ENCODE results near the gene DHX35.
A peak's percentile ranks its signal among the peaks of the same experiment; 100 is the strongest.

Gene DHX35

GRCh38 chr20:39059036-39059435, 96.9 kb downstream of the DHX35 start:
- Mint-ChIP-seq H3K4me3 (no peak overlapping the region), H3K27me3 (peaks cover 17% of the 10 kb centered on the region), H3K27ac (no peak overlapping the region), H3K36me3 (ENCODE audit: low read depth) (no peaks in the 10 kb centered on the region), H3K4me1 (ENCODE audit: low read depth) (no peaks in the 10 kb centered on the region), H3K9me3 (no peaks in the 10 kb centered on the region)
- no peak for DNase-seq

GRCh38 chr20:39066471-39067242, 104.5 kb downstream of the DHX35 start:
- H3K4me3 Mint-ChIP-seq: no peak overlapping the region
- peaks cover 27% of the 10 kb centered on the region for H3K27me3 Mint-ChIP-seq
- no peaks in the 10 kb centered on the region for H3K36me3 Mint-ChIP-seq (ENCODE audit: low read depth)
- no peaks in the 10 kb centered on the region for H3K4me1 Mint-ChIP-seq (ENCODE audit: low read depth)
- H3K27ac Mint-ChIP-seq: no peak overlapping the region
- H3K9me3 Mint-ChIP-seq: no peaks in the 10 kb centered on the region
- no peak for DNase-seq

- no peak overlapping the region for H3K27ac Mint-ChIP-seq
- peaks cover 27% of the 10 kb centered on the region for H3K27me3 Mint-ChIP-seq
- H3K36me3 Mint-ChIP-seq (ENCODE audit: low read depth): no peaks in the 10 kb centered on the region
- H3K4me3 Mint-ChIP-seq: no peak overlapping the region
- H3K9me3 Mint-ChIP-seq: no peaks in the 10 kb centered on the region
- no peaks in the 10 kb centered on the region for H3K4me1 Mint-ChIP-seq (ENCODE audit: low read depth)
- no peak for DNase-seq
Measured at GRCh38 chr20:39067526-39068216, 105.5 kb downstream of the DHX35 start.

GRCh38 chr20:39069976-39070375, 107.8 kb downstream of the DHX35 start:
- Mint-ChIP-seq H3K27ac (no peak overlapping the region), H3K36me3 (ENCODE audit: low read depth) (no peaks in the 10 kb centered on the region), H3K9me3 (no peaks in the 10 kb centered on the region), H3K4me1 (ENCODE audit: low read depth) (no peaks in the 10 kb centered on the region), H3K4me3 (no peak overlapping the region), H3K27me3 (peaks cover 43% of the 10 kb centered on the region)
- no peak for DNase-seq

- no peak for DNase-seq
- Mint-ChIP-seq H3K27me3 (peaks cover 43% of the 10 kb centered on the region), H3K27ac (no peak overlapping the region), H3K4me1 (ENCODE audit: low read depth) (no peaks in the 10 kb centered on the region), H3K36me3 (ENCODE audit: low read depth) (no peaks in the 10 kb centered on the region), H3K4me3 (no peak overlapping the region), H3K9me3 (no peaks in the 10 kb centered on the region)
Measured at GRCh38 chr20:39070484-39071231, 108.5 kb downstream of the DHX35 start.

- Mint-ChIP-seq H3K9me3 (no peaks in the 10 kb centered on the region), H3K27ac (no peak overlapping the region), H3K27me3 (peaks cover 43% of the 10 kb centered on the region), H3K4me3 (no peak overlapping the region), H3K36me3 (ENCODE audit: low read depth) (no peaks in the 10 kb centered on the region), H3K4me1 (ENCODE audit: low read depth) (no peaks in the 10 kb centered on the region)
- DNase-seq: no peak
Measured at GRCh38 chr20:39072132-39072531, 110.0 kb downstream of the DHX35 start.

- H3K36me3 Mint-ChIP-seq (ENCODE audit: low read depth): no peaks in the 10 kb centered on the region
- H3K27me3 Mint-ChIP-seq: peaks cover 46% of the 10 kb centered on the region
Measured at GRCh38 chr20:39072653-39073052, 110.5 kb downstream of the DHX35 start.

GRCh38 chr20:39075731-39076130, 113.6 kb downstream of the DHX35 start:
- Mint-ChIP-seq H3K36me3 (ENCODE audit: low read depth) (no peaks in the 10 kb centered on the region), H3K9me3 (no peaks in the 10 kb centered on the region), H3K27me3 (peaks cover 37% of the 10 kb centered on the region), H3K27ac (no peak overlapping the region), H3K4me3 (no peak overlapping the region), H3K4me1 (ENCODE audit: low read depth) (no peaks in the 10 kb centered on the region)
- DNase-seq: no peak

More at GRCh38 chr20:39072653-39073052, 110.5 kb downstream of the DHX35 start:
- Mint-ChIP-seq H3K9me3 (no peaks in the 10 kb centered on the region), H3K4me3 (no peak overlapping the region), H3K4me1 (ENCODE audit: low read depth) (no peaks in the 10 kb centered on the region), H3K27ac (no peak overlapping the region)
- DNase-seq: no peak

- no peak overlapping the region for H3K4me3 Mint-ChIP-seq
- H3K27me3 Mint-ChIP-seq: peaks cover 36% of the 10 kb centered on the region
- no peaks in the 10 kb centered on the region for H3K36me3 Mint-ChIP-seq (ENCODE audit: low read depth)
- no peaks in the 10 kb centered on the region for H3K9me3 Mint-ChIP-seq
- no peak overlapping the region for H3K27ac Mint-ChIP-seq
- no peak for DNase-seq
- no peaks in the 10 kb centered on the region for H3K4me1 Mint-ChIP-seq (ENCODE audit: low read depth)
Measured at GRCh38 chr20:39076958-39077357, 114.8 kb downstream of the DHX35 start.

GRCh38 chr20:39080326-39080725, 118.2 kb downstream of the DHX35 start:
- Mint-ChIP-seq H3K27me3 (peaks cover 29% of the 10 kb centered on the region), H3K36me3 (ENCODE audit: low read depth) (no peaks in the 10 kb centered on the region), H3K9me3 (no peaks in the 10 kb centered on the region), H3K4me3 (no peak overlapping the region), H3K27ac (no peak overlapping the region), H3K4me1 (ENCODE audit: low read depth) (no peaks in the 10 kb centered on the region)
- no peak for DNase-seq

- Mint-ChIP-seq H3K36me3 (ENCODE audit: low read depth) (no peaks in the 10 kb centered on the region), H3K4me3 (no peak overlapping the region), H3K9me3 (no peaks in the 10 kb centered on the region), H3K4me1 (ENCODE audit: low read depth) (no peaks in the 10 kb centered on the region), H3K27ac (no peak overlapping the region), H3K27me3 (peaks cover 29% of the 10 kb centered on the region)
- peak; percentile 85 for DNase-seq
Measured at GRCh38 chr20:39081255-39081654, 119.1 kb downstream of the DHX35 start.

- no peak for DNase-seq
- Mint-ChIP-seq H3K36me3 (ENCODE audit: low read depth) (no peaks in the 10 kb centered on the region), H3K4me1 (ENCODE audit: low read depth) (no peaks in the 10 kb centered on the region), H3K27ac (no peak overlapping the region), H3K4me3 (no peak overlapping the region), H3K27me3 (peaks cover 27% of the 10 kb centered on the region), H3K9me3 (no peaks in the 10 kb centered on the region)
Measured at GRCh38 chr20:39082622-39083398, 120.7 kb downstream of the DHX35 start.

- no peaks in the 10 kb centered on the region for H3K4me1 Mint-ChIP-seq (ENCODE audit: low read depth)
- no peak for DNase-seq
- no peak overlapping the region for H3K27ac Mint-ChIP-seq
Measured at GRCh38 chr20:39083761-39084160, 121.6 kb downstream of the DHX35 start.

GRCh38 chr20:39089029-39089428, 126.9 kb downstream of the DHX35 start:
- Mint-ChIP-seq H3K4me3 (no peak overlapping the region), H3K27ac (no peak overlapping the region), H3K4me1 (ENCODE audit: low read depth) (no peaks in the 10 kb centered on the region), H3K27me3 (peaks cover 23% of the 10 kb centered on the region), H3K9me3 (no peaks in the 10 kb centered on the region), H3K36me3 (ENCODE audit: low read depth) (no peaks in the 10 kb centered on the region)
- no peak for DNase-seq

More at GRCh38 chr20:39083761-39084160, 121.6 kb downstream of the DHX35 start:
- H3K36me3 Mint-ChIP-seq (ENCODE audit: low read depth): no peaks in the 10 kb centered on the region
- H3K27me3 Mint-ChIP-seq: peaks cover 23% of the 10 kb centered on the region
- no peaks in the 10 kb centered on the region for H3K9me3 Mint-ChIP-seq
- no peak overlapping the region for H3K4me3 Mint-ChIP-seq

Measured in activated T-cell treated with anti-CD3 and anti-CD28 coated beads, Interleukin-2, amount 50 U/mL, for 24 hours (primary cell).